ENCODE measurements around the gene C9orf43. TPM values are rescaled to one million over a fixed set of nuclear protein-coding genes. Genes with fewer than 3 reads are reported as not detected.

C9orf43 gene
- total and polyA plus RNA-seq, 4 donors: 0.27 to 1.2 (median 0.51) TPM

GRCh38 chr9:113454914-113455761 lies 44.6 kb downstream of the C9orf43 start:
- WGBS, 2 donors: 42 to 63% methylated on average over 5 of the region's 5 CpGs
- Histone ChIP-seq H3K27ac (ENCODE audit: low read depth in 1 of 2, low read length in 1 of 2) (peak overlapping the region; percentile 82 to 93), H3K4me3 (no peak overlapping the region), H3K9ac (ENCODE audit: insufficient read depth in 1 of 2, low read length in 2 of 2) (no peak overlapping the region), H3K9me3 (ENCODE audit: control insufficient read depth in 4 of 4, insufficient read depth in 3 of 4, low read length in 3 of 4) (no peaks in the 10 kb centered on the region), H3K36me3 (ENCODE audit: control insufficient read depth in 4 of 4, insufficient read depth in 4 of 4, low read length in 4 of 4) (no peaks in the 10 kb centered on the region), H3K27me3 (ENCODE audit: control insufficient read depth in 3 of 3, insufficient read depth in 3 of 3, low read length in 2 of 3) (no peaks in the 10 kb centered on the region), H3K4me1 (ENCODE audit: control insufficient read depth in 5 of 5, insufficient read depth in 5 of 5, low read length in 5 of 5) (peaks cover 2 to 16% (median 13%) of the 10 kb centered on the region in 5 donors)
- DNase-seq (peak; percentile 62 to 80 (median 65)), ATAC-seq (ENCODE audit: insufficient read depth, low FRiP score) (peak; percentile 83)
- TF ChIP-seq CTCF (IDR thresholded peaks at IDR 0.05; ENCODE audit: control extremely low read depth, extremely low read depth): no peak

GRCh38 chr9:113456235-113456634 lies 45.7 kb downstream of the C9orf43 start:
- no peak overlapping the region for H3K9ac ChIP-seq (ENCODE audit: insufficient read depth in 1 of 2, low read length in 2 of 2)
- 93% methylated on average over 2 of the region's 2 CpGs for WGBS, 2 donors
- H3K9me3 ChIP-seq (ENCODE audit: control insufficient read depth in 4 of 4, insufficient read depth in 3 of 4, low read length in 3 of 4): no peaks in the 10 kb centered on the region
- no peak for TF ChIP-seq CTCF (IDR thresholded peaks at IDR 0.05; ENCODE audit: control extremely low read depth, extremely low read depth)
- DNase-seq (no peak), ATAC-seq (ENCODE audit: insufficient read depth, low FRiP score) (no peak)
- H3K4me3 ChIP-seq: no peak overlapping the region
- peak overlapping the region; percentile 56 to 82 for H3K27ac ChIP-seq (ENCODE audit: low read depth in 1 of 2, low read length in 1 of 2)
- H3K36me3 ChIP-seq (ENCODE audit: control insufficient read depth in 4 of 4, insufficient read depth in 4 of 4, low read length in 4 of 4): no peaks in the 10 kb centered on the region
- H3K4me1 ChIP-seq (ENCODE audit: control insufficient read depth in 5 of 5, insufficient read depth in 5 of 5, low read length in 5 of 5): peaks cover 2 to 16% (median 13%) of the 10 kb centered on the region in 5 donors
- H3K27me3 ChIP-seq (ENCODE audit: control insufficient read depth in 3 of 3, insufficient read depth in 3 of 3, low read length in 2 of 3): peaks cover 0 to 4% (median 0%) of the 10 kb centered on the region in 3 donors

- Histone ChIP-seq H3K9me3 (ENCODE audit: control insufficient read depth in 4 of 4, insufficient read depth in 3 of 4, low read length in 3 of 4) (no peaks in the 10 kb centered on the region), H3K27ac (ENCODE audit: low read depth in 1 of 2, low read length in 1 of 2) (no peak overlapping the region), H3K9ac (ENCODE audit: insufficient read depth in 1 of 2, low read length in 2 of 2) (no peak overlapping the region), H3K36me3 (ENCODE audit: control insufficient read depth in 4 of 4, insufficient read depth in 4 of 4, low read length in 4 of 4) (no peaks in the 10 kb centered on the region), H3K27me3 (ENCODE audit: control insufficient read depth in 3 of 3, insufficient read depth in 3 of 3, low read length in 2 of 3) (peaks cover 0 to 15% (median 0%) of the 10 kb centered on the region in 3 donors), H3K4me1 (ENCODE audit: control insufficient read depth in 5 of 5, insufficient read depth in 5 of 5, low read length in 5 of 5) (peaks cover 0 to 15% (median 7%) of the 10 kb centered on the region in 5 donors), H3K4me3 (no peak overlapping the region)
- TF ChIP-seq CTCF (IDR thresholded peaks at IDR 0.05; ENCODE audit: control extremely low read depth, extremely low read depth): no peak
- WGBS, 2 donors: 78 to 98% methylated on average over 3 of the region's 3 CpGs
- ATAC-seq (ENCODE audit: insufficient read depth, low FRiP score) (no peak), DNase-seq (no peak)
Observed at GRCh38 chr9:113461285-113461684, 50.7 kb downstream of the C9orf43 start.
